ENCODE measurements around the gene XPNPEP2.
A peak's percentile ranks its signal among the peaks of the same experiment; 100 is the strongest.
"Not testable (repeated sequence)": the region's sequence is repeated elsewhere in the genome, so short reads cannot be mapped to it uniquely, and the experiment has no call there.

XPNPEP2 gene

DNA sequence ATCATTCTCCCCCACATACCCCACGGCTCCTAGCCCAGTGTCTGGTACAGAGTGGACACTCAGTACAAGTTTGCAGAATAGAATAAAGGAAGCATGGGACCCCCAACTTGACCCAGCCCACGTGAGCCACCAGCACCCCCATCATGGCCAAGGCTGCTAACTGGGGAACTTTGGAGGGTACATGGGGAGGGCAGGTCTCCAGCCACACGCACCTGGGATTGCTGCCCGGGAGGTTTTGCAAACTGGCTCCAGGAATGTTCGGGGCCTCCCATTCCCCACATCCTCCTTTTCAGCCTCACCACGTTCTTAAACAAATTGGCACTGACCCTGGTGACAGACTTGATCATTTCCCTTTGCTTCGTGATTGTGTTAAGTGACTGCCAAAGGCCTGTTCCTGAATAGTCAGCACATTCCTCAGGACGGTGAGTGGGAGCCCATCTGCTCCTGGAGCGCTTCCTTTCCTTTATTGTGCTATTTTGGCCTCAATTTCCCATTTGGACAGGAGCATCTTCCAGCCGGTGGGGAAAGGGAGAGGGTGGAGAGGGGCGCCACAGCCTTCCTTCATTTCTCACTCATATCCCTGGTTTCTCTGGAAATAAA is 18.7 kb upstream of the XPNPEP2 start:
- no peak for DNase-seq

DNA sequence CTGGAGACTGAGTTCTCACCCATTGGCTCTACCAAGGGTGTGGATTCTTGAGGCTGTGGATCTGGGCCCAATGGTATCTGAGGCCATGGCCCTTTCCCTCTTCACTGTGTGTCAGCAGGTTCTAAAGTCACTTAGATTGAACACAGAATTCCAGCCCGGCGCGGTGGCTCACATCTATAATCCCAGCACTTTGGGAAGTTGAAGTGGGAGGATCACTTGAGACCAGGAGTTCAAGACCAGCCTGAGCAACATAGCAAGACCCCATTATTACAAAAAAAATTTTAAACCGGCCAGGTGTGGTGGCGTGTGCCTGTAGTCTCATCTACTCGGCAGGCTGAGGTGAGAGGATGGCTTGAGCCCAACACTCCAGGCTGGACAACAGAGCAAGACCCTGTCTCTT is 18.0 kb upstream of the XPNPEP2 start:
- DNase-seq, result no peak

DNA sequence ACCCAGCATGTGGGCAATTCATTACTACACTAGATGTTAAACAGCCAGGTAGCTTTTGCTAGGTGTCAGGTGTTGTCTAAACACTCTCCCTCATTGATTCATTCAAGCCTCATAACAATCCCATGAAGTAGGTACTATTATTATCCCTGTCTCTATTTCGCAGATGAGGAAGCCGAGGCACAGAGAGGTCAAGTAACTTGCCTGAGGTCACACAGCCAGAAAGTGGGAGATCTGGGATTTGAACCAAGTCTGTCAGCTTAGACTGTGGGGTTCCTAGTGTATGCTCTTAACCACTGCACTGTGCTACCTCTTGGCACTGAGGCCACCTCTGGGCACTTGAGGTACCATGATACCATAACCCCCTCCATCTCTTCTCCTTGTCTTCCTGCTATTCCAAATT is 17.4 kb upstream of the XPNPEP2 start:
- no peak for DNase-seq

DNA sequence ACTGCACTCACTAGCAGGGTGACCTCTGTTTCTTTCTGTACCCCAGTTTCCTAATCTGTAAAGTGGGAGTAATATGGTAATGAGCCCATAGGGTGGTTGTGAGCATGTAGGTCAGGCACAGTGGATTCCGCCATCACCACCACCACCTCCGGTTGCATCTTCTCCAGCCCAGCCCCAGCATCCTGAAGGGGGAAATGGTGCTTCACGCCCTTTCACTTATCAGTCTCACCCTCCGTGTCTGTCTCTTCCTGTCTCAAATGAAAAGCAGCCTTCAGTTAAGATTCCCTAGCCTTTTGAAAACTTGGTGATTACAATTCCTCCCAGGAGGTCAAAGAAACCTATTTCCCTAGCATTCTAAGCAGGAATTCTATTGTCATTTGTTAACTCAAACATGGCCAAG is 16.9 kb upstream of the XPNPEP2 start:
- DNase-seq, result no peak

DNA sequence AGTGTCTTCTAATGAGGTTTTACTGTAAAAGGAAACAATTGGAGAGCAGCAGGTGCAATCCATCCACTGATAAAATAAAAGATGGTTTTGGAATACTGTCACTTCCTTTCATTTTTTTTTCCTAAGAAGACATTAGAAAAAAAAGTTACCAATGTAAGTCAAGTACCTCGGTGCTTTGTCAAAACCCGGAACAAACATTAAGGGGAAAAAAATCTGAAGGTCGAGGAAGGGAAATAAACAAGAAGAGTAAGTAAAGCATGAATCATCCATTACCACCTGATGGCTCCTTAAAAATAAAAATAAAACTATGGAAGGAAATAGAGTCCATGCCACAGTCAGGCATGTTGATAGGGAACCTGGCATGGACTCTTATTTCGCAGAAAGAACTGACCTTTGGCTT is 15.3 kb upstream of the XPNPEP2 start:
- DNase-seq, result no peak

DNA sequence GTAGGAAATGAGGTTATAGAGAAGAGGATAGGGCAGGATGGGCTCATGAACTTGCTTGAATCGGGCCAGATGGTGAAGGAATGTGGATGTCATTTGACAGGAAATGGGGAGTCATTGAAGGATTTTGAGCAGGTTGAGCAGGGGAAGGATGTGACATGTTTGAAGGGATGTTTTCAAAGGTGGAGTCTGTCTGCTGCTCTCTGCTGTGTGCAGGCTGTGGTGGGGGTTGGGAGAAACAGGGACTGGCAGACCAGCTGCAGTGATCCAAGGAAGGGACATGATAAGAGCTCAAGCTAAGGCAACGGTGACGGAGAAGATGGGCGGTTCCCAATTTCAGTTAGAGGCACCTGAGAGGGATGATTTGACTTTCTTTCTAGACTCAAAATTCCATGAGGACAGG is 14.0 kb upstream of the XPNPEP2 start:
- no peak for DNase-seq

DNA sequence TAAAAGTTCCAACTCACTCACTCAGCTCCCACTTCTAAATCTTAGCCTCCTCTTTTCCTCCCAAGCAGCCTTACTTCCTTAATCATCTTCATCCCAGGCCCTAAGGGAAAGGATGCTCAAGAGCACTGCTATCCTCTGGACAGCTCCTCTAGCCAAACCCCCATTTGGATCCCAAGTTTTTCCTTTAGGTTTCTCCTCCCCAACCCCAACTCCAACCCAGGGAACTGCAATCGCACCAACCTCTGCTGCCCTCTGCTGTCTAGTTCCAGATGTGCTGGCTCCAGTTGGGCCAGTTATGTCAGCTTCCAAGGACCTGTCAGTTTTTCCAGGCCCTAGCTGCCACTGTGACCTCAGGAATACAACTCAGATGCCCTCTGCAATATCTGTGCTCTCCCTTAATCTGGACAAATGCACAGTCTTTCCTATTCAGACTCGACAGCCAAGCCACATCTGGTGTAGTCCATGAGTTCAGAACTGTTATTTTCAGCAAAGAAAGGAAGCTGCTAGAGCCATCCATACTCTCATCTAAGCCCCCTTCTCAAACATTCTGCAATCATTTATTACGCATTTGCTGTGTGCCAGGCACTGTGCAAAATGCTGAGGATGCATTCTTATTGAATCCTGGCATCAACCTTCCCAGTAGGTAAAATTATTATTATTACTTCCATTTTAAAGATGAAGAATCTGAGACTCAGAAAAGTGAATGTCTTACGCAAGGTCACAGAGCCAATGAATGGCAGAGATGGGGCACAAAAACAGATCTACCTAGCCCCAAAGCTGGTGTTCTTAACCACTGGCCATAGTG is 12.3 kb upstream of the XPNPEP2 start:
- peak; percentile 69 for DNase-seq

DNA sequence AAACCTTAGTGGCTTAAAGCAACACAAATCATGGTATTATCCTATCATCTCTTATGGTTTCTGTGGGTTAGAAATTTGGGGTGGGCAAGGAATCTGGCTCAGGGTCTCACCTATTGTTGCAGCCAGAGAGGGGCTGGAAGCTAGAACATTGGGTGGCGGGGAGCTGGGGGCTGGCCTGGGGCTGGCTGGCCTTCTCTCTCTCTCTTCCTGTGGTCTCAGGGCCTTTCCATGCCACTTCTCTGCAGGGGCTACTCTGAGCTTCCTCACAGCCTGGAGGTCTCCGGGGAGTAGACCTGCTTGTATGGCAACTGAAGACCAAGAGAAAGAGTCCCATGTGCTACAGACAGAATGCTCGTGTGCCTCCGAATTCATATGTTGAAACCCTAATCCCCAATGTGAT is 10.7 kb upstream of the XPNPEP2 start:
- no peak for DNase-seq

DNA sequence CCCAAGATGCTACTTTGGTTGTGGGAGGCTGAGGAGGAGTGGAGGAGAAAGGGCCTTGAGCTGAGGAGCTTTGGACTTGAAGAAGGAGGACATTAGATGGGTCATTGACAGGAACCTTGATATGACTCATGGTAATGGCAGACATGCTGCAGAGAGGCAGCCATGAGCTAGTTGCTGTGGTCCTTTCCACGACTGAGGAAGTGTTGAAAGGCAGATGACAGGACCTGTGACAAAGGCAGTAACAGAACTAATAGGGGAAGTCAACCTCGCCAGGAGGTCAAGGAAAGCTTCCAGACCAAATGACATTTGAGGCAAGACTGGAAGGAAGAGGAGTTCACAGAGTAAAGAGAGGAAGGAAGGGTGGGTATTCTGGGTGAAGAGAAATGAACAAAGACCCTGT is 7.6 kb upstream of the XPNPEP2 start:
- no peak for DNase-seq

DNA sequence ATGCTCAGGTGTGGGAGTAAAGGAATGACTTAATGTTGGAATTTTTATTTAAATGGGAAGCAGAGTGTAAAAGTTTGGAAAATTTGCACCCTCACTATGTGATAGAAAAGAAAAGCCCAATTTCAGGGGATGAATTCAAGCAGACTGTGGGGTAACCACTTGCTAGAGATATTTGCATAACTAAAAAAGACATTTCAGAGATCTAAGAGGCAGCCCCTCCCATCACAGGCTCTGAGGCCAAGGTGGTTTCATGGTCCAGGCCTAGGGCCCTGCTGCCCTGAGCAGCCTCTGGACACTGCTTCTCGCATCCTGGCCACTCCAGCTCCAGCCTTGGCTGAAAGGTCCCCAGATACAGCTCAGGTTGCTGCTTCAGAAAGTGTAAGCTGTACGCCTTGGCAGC is 5.9 kb upstream of the XPNPEP2 start:
- DNase-seq, result no peak

DNA sequence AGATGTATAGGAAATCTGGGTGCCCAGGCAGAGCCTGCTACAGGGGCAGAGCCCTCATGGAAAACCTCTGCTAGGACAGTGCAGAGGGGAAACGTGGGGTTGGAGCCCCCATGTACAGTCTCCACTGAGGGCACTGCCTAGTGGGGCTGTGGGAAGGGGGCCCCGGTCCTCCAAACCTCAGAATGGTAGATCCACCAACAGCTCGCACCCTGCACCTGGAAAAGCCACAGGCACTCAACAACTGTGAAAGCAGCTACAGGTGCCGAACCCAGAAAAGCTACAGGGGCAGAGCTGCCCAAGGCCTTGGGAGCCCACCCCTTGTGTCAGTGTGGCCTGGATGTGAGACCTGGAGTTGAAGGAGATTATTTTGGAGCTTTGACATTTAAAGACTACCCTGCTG is 5.4 kb upstream of the XPNPEP2 start:
- no peak for DNase-seq

DNA sequence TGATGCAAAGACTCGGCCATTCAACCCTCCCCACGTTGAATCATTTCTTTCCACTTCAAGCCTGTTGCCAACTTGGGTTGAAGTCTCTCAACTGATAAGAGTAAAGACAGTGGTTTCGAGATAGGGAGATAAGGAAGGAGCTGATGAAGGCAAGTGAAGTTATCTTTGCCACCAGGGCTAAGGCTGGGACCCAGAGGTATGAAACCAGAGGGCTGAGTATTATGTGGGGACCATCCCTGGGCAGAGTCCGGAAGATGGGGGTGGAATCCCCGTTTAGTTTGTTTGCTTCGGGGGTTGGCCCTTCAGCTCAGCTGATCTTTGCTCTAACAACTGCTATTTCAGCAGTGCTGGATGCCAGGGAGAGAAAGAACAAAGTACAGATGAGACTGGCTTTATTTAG is 2.3 kb upstream of the XPNPEP2 start:
- no peak for DNase-seq

DNA sequence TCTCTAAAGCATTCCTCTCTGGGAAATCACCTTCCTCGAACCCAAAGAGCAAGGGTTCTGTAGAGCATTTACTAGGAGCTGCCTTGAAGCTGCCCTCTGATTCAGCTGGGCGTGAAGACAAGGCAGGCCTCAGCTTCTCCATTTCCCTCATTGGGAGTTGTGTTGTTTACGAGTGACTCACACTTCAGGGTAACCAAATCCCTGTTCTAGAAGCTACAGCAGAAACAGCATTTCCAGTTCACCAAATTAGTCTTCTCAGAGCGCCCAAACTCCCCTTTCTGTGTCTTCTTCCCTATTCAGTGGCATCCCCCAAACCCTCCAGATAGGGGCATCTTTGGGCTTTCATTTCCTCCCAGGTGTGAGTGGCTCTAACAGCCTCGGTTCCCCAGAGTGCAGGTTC is 863 bp upstream of the XPNPEP2 start:
- DNase-seq, result no peak

DNA sequence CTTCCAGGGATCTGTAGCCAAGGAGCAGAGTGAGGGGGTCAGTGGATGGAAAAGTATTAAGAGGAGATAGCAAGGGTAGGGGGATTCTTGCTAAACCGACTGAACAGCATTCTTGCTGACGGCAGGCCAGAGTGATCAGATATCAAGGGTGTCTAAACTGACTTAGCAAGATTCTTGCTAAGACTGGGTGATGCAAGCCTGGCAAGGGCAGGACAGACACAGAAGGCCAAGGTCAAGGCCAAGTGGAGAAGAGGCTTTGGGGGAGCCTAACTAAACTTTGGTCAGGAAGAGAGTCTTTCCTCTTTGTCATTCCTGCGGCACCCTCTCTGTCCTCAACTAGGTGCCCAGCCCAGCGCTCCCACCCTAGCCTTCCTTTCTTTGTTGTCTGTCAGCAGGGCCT is 799 bp downstream of the XPNPEP2 start:
- no peak for DNase-seq

DNA sequence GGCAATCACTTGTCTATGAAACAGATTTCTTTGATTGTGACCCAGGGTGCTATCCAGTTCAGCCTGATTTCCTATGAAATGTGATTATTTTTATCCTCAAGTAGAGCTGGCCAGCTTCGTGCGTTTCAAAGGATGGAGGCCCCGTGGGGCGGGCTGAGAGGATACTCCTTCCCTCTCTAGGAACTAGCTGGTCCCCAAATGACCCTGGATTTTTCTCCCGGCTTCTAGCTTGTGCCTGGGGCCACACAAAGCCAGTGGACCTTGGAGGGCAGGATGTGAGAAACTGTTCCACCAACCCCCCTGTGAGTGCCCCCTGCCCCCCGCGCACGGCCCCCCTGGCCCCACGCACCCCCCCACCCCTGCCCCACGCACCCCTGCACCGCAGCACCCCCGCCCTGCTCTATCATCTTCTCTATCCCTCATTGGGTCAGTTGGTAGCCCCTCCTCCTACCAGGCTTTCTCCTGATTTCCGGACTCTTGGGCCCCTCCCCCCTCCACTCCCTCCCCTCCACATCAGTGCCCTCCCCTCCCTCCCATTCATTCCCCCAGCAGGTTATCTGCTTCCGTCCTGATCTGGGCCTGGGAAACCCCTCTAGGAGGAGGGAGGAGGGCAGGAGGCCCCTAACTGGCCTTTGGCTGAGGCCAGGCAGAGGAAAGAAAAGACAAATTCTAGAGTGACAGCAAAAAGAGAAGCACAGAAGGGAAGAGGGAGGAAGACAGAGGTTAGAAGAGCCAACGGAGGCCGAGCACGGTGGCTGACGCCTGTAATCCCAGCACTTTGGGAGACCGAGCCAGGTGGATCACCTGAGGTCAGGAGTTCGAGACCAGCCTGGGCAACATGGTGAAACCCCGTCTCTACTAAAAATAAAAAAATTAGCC is 3.3 kb downstream of the XPNPEP2 start:
- no peak for DNase-seq

DNA sequence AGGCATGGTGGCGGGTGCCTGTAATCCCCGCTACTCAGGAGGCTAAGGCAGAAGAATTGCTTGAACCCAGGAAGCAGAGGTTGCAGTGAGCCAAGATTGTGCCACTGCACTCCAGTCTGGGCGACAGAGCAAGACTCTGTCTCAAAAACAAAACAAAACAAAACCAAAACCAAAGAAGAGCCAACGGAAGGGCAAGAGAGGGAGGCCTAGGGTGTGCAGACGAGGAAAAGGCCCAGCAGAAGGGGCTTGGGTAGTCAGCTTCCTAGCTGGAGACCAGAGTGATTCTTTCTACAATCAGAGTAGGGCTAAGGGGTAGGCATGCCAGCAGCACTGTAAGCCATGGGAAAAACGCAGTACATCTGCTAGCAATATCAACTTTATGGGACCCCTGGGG is 4.0 kb downstream of the XPNPEP2 start:
- not testable (repeated sequence) for DNase-seq

DNA sequence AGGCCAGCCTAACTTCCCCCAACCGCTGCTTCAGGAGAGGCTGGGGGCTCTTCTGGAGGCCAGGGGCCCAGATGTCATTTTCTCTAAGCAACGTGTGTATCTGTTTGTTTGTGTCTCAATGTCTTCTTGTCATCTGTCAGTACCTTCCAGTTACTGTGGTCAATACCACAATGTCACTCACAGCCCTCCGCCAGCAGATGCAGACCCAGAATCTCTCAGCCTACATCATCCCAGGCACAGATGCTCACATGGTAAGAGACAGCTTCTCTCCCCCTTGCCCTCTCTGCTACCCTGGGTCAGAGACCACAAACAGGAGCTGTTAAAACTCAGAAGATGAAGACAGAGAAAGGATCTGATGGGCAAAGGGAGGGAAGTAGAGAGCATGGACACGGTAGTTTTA is 5.0 kb downstream of the XPNPEP2 start:
- no peak for DNase-seq

DNA sequence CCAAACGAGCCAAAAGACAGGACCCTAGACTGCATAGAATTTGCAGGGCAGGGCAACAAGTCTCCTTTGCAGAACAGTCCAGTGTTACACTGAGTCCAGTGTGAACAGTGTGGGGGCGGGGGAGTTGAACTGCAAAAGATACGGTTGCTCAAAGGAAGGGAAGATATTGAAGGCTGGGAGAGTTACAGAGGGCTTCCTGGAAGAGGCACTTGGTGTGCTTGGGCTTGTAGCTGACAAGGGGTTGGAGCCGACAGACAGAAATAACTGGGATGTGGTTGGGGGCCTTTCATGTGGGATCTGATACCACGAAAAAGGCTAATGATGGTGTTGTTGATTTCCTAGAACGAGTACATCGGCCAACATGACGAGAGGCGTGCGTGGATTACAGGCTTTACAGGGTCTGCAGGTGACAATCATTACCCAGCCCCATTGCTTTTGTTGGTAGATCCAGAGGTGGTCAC is 6.1 kb downstream of the XPNPEP2 start:
- DNase-seq, result no peak

DNA sequence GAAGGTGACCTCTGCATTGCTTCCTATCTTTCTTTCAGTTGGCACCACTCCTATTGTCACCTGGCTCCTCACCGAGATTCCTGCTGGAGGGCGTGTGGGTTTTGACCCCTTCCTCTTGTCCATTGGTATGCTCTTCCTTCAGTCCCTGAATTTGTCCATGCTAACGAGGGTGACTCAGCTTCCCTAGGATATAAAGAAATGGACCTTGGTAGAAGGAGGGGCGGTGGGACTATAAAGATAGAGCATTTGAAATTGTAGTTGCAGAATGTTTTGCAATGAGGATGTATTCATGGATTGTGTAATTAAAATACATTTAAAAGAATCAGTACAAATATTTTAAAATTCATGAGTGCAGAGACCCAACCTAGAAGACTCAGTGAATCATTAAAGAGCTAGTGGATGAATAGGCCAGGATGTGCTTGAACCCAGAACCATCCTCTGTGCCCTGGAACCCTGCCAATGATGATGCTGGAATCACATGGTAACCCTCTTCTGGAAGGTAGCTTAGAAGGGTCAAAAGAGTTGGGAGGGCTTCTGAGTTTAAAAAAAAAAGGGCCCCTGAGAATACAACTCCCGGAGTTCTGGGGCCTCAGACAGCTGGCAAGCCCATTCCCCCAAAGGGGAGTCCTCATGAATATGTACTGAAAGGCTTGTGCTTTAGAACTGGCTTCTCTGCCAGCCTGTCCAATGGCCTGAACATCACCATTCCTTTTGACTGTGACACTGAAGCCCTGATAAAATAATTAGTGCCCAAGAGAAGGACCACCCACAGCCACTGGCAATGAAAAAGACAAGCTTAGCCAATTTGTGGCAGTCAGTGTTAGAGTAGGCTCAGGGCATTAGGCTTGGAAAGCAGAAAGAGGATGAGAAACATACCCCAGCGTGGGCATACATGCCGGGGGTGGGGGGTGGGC is 8.0 kb downstream of the XPNPEP2 start:
- no peak for DNase-seq

DNA sequence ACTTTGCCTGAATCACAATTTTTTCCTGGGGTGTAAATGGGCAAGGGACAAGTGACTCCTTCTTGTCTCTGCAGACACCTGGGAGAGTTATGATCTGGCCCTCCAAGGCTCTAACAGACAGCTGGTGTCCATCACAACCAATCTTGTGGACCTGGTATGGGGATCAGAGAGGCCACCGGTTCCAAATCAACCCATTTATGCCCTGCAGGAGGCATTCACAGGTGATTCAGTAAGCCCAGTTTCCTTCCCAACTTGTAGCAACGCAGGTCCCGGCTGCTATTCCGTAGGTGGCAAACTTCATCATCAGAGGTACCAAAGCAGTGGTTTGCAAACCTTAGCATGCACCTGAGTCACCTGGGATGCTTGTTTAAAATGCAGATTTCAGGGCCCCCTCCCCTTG is 8.8 kb downstream of the XPNPEP2 start:
- no peak for DNase-seq

DNA sequence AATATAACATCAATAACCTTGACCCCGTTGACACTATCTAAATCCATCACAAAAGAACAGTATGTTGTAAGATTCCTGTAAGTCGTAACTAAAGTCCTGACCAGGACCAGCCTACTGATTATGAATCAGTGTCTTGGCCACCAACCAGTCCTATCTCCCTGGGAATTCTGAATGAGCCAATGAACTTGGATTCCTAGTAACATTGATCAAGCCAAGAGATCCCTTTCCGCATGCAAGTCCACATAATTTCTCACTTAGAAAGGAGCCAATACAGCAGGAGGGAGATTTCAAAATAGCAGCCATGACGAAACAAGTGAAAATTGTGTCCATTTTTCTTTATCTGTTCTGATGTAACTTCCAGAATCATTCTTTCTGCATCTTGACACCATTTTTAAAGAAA is 9.5 kb downstream of the XPNPEP2 start:
- DNase-seq, result no peak

DNA sequence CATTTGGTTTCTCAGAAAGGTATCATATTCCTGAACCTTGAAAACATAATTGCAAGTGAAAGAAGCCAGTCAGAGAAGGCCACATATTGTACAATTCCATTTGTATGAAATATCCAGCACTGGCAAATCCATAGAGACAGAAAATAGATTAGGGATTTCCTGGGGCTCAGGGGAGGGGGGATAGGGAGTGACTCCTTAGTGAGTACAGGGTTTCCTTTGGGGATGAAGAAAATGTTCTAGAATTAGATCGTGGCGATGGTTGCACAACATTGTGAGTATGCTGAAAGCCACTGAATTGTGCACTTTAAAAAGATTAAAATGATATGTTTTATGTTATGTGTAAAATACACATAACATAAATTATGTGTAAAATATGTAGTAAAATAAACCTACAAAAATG is 10.3 kb downstream of the XPNPEP2 start:
- no peak for DNase-seq

DNA sequence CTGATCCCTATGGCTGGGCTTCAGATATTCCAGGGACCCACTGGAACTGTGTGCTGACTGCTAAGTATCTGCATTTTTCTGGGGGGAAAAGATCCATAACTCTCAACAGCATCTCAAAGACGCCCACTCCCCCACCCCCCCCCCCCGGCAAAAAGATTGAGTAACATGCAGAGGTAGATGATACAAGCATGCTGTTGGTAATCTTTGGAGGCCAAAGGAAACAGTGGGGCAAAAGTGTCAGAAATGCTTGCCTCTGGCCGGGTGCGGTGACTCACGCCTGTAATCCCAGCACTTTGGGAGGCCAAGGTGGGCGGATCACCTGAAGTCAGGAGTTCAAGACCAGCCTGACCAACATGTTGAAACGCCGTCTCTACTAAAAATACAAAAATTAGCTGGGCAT is 12.2 kb downstream of the XPNPEP2 start:
- DNase-seq, result no peak

Measured in activated CD8-positive, alpha-beta memory T cell treated with anti-CD3 and anti-CD28 coated beads for 24 hours (primary cell).